NT2/D1 (cell line): ENCODE measurements around the gene RNASE7.

Experiments used
- SUZ12 ChIP-seq: IDR thresholded peaks from 2 replicates; pipeline ENCODE4 v1.6.1; 2011; ENCODE audit not compliant: insufficient read length, insufficient read depth; ENCODE audit errors: extremely low read depth
- YY1 ChIP-seq: IDR thresholded peaks from 2 replicates; pipeline ENCODE4 v1.6.1; 2011; ENCODE audit not compliant: insufficient read length, insufficient read depth
- ZNF274 ChIP-seq: IDR thresholded peaks from 2 replicates; pipeline ENCODE4 v1.6.1; 2011; ENCODE audit warnings: mild to moderate bottlenecking, low read depth, low read length

DNA sequence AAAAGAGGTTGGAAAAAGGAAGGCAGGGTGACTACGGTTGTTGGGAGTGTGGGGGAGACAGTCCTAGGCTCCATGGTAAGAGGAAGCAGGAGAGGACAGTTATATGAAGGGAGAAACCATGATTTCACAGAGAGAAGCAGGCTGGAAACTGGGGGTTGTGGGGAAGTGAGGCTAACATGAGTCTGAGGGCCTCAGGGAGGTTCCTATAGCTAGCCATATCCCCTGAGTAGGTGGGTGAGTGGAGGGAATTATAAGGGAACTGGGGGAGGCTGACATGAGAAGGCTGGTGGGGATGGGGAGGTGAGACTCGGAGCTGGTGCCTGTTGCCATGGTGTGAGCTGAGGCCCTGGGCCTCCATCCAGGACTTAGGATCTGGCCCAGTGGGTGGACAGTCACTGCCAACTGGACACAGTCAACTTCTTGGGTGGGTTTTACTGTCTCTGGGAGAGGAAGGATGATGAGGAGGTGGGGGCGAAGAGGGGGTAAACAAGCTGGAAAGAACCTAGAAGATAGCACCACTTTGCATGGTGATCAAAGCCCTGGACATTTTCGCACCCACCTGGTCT, 8.9 kb upstream of the RNASE7 start:
- TF ChIP-seq ZNF274 (no peak), YY1 (no peak), SUZ12 (no peak)
